Measurements from ENCODE around the gene B3GAT3.
"Not testable (repeated sequence)": the region's sequence is repeated elsewhere in the genome, so short reads cannot be mapped to it uniquely, and the experiment has no call there.

- TF ChIP-seq CTCF (IDR thresholded peaks at IDR 0.05 in 4 of 5, conservative IDR thresholded peaks at IDR 0.05 in 1 of 5); POLR2A (IDR thresholded peaks at IDR 0.05): not testable (repeated sequence)
Measured at GRCh38 chr11:62570903-62571302, 50.9 kb downstream of the B3GAT3 start.

All from gastrocnemius medialis (tissue), 4 donors.